H9 (cell line): ENCODE measurements around the gene TLL2. TPM values are rescaled to one million over a fixed set of nuclear protein-coding genes. Genes with fewer than 3 reads are reported as not detected.

Experiments
- DNase-seq: peaks from one replicate; pipeline ENCODE4 v3.0.0-alpha.2; 2017
- H2AFZ ChIP-seq: one replicate; pipeline ENCODE4 v1.6.1; 2013; ENCODE audit warnings: mild to moderate bottlenecking, low read length, control low read depth, moderate library complexity
- H2AK5ac ChIP-seq: 2 replicates; pipeline ENCODE4 v1.6.1; 2013; ENCODE audit warnings: low read length, control low read depth, mixed read lengths; ENCODE audit not compliant: insufficient read length
- H2BK120ac ChIP-seq: one replicate; pipeline ENCODE4 v1.6.1; 2013; ENCODE audit warnings: low read depth, mild to moderate bottlenecking, low read length, control low read depth, inconsistent platforms; ENCODE audit not compliant: poor library complexity, severe bottlenecking
- H2BK12ac ChIP-seq: 2 replicates; pipeline ENCODE4 v1.6.1; 2013; ENCODE audit warnings: low read length, control low read depth, mixed read lengths, low read depth; ENCODE audit not compliant: insufficient read length
- H2BK15ac ChIP-seq: 2 replicates; pipeline ENCODE4 v1.6.1; 2013; ENCODE audit warnings: low read depth, low read length, control low read depth
- H2BK20ac ChIP-seq: one replicate; pipeline ENCODE4 v1.6.1; 2013; ENCODE audit warnings: low read depth, mild to moderate bottlenecking, low read length, control low read depth, inconsistent platforms; ENCODE audit not compliant: poor library complexity, severe bottlenecking
- H2BK5ac ChIP-seq: 2 replicates; pipeline ENCODE4 v1.6.1; 2013; ENCODE audit warnings: low read length, control low read depth, mixed read lengths; ENCODE audit not compliant: insufficient read length
- H3K14ac ChIP-seq: 2 replicates; pipeline ENCODE4 v1.6.1; 2013; ENCODE audit warnings: low read length, control low read depth; ENCODE audit not compliant: insufficient read depth
- H3K18ac ChIP-seq: 2 replicates; pipeline ENCODE4 v1.6.1; 2013; ENCODE audit warnings: low read depth, mild to moderate bottlenecking, mixed read lengths, low read length, control low read depth; ENCODE audit not compliant: insufficient read length
- H3K23ac ChIP-seq: 2 replicates; pipeline ENCODE4 v1.6.1; 2013; ENCODE audit warnings: low read length, control low read depth, mixed read lengths, low read depth; ENCODE audit not compliant: insufficient read length
- H3K23me2 ChIP-seq: 2 replicates; pipeline ENCODE4 v1.6.1; 2013; ENCODE audit warnings: low read depth, mild to moderate bottlenecking, mixed read lengths, low read length, control low read depth; ENCODE audit not compliant: insufficient read length, poor library complexity, severe bottlenecking
- H3K27ac ChIP-seq: 2 replicates; pipeline ENCODE4 v1.5.1; 2013; ENCODE audit warnings: low read length, control low read depth, mixed read lengths, low read depth; ENCODE audit not compliant: insufficient read length
- H3K27me3 ChIP-seq: 2 replicates; pipeline ENCODE4 v1.6.1; 2013; ENCODE audit warnings: low read length, control low read depth, inconsistent platforms; ENCODE audit not compliant: insufficient read depth
- H3K4ac ChIP-seq: 2 replicates; pipeline ENCODE4 v1.6.1; 2013; ENCODE audit warnings: low read depth, mild to moderate bottlenecking, control low read depth, inconsistent platforms, low read length, moderate library complexity
- H3K4me1 ChIP-seq: 2 replicates; pipeline ENCODE4 v1.6.1; 2013; ENCODE audit warnings: low read length, control low read depth, inconsistent platforms; ENCODE audit not compliant: insufficient read depth
- H3K4me2 ChIP-seq: 2 replicates; pipeline ENCODE4 v1.6.1; 2013; ENCODE audit warnings: low read length, control low read depth, mixed read lengths; ENCODE audit not compliant: insufficient read length, insufficient read depth
- H3K56ac ChIP-seq: 2 replicates; pipeline ENCODE4 v1.6.1; 2013; ENCODE audit warnings: low read depth, mild to moderate bottlenecking, mixed read lengths, low read length, control low read depth; ENCODE audit not compliant: insufficient read length
- H3K79me1 ChIP-seq: 2 replicates; pipeline ENCODE4 v1.6.1; 2013; ENCODE audit warnings: low read depth, mild to moderate bottlenecking, moderate library complexity, low read length, control low read depth, inconsistent platforms; ENCODE audit not compliant: insufficient read depth, poor library complexity, severe bottlenecking
- H3K79me2 ChIP-seq: 2 replicates; pipeline ENCODE4 v1.6.1; 2013; ENCODE audit warnings: low read length, control low read depth, inconsistent platforms; ENCODE audit not compliant: insufficient read depth
- H3K9ac ChIP-seq: 2 replicates; pipeline ENCODE4 v1.6.1; 2013; ENCODE audit warnings: low read length, control low read depth, mixed read lengths; ENCODE audit not compliant: insufficient read length; ENCODE audit errors: extremely low read depth
- H3K9me3 ChIP-seq: one replicate; pipeline ENCODE4 v1.6.1; 2013; ENCODE audit warnings: low read depth, low read length, inconsistent platforms; ENCODE audit not compliant: control insufficient read depth
- H3T11ph ChIP-seq: one replicate; pipeline ENCODE4 v1.6.1; 2013; ENCODE audit warnings: mild to moderate bottlenecking, low read length, control low read depth, inconsistent platforms
- H4K20me1 ChIP-seq: one replicate; pipeline ENCODE4 v1.6.1; 2013; ENCODE audit not compliant: control insufficient read depth, insufficient read length, insufficient read depth
- H4K5ac ChIP-seq: 2 replicates; pipeline ENCODE4 v1.6.1; 2013; ENCODE audit warnings: low read depth, mild to moderate bottlenecking, mixed read lengths, low read length, control low read depth; ENCODE audit not compliant: insufficient read length
- H4K8ac ChIP-seq: replicated peaks from 2 replicates; pipeline ENCODE4 v1.6.1; 2013; ENCODE audit warnings: low read length, control low read depth, mixed read lengths, low read depth; ENCODE audit not compliant: insufficient read length
- H4K91ac ChIP-seq: 2 replicates; pipeline ENCODE4 v1.6.1; 2013; ENCODE audit warnings: low read depth, mild to moderate bottlenecking, moderate library complexity, mixed read lengths, low read length, control low read depth; ENCODE audit not compliant: insufficient read length
- H3K27ac Mint-ChIP-seq, 3 experiments: 2 replicates in 2 of 3; 3 replicates in 1 of 3; pipeline ENCODE4 v1.8.0; 2020 to 2021; ENCODE audit warnings: mixed read lengths in 3 of 3, mild to moderate bottlenecking in 1 of 3, moderate library complexity in 1 of 3
- H3K27me3 Mint-ChIP-seq: 2 replicates; pipeline ENCODE4 v1.8.0; 2021; ENCODE audit warnings: low read depth, mild to moderate bottlenecking, moderate library complexity, mixed read lengths
- H3K36me3 Mint-ChIP-seq, 3 experiments: 2 replicates in 2 of 3; 3 replicates in 1 of 3; pipeline ENCODE4 v1.8.0; 2020 to 2021; ENCODE audit warnings: low read depth in 3 of 3, mixed read lengths in 3 of 3; ENCODE audit not compliant: insufficient read depth in 1 of 3
- H3K4me1 Mint-ChIP-seq, 2 experiments: 2 replicates each; pipeline ENCODE4 v1.8.0; 2020; ENCODE audit warnings: mixed read lengths in 2 of 2
- H3K4me3 Mint-ChIP-seq, 2 experiments: 2 replicates in 1 of 2; 3 replicates in 1 of 2; pipeline ENCODE4 v1.8.0; 2020 to 2021; ENCODE audit warnings: mild to moderate bottlenecking in 2 of 2, mixed read lengths in 2 of 2, moderate library complexity in 1 of 2
- H3K9me3 Mint-ChIP-seq, 2 experiments: 2 replicates in 1 of 2; 3 replicates in 1 of 2; pipeline ENCODE4 v1.8.0; 2020; ENCODE audit warnings: mild to moderate bottlenecking in 2 of 2, mixed read lengths in 2 of 2, moderate library complexity in 1 of 2
- WGBS: extraction: QIAGEN DNeasy Blood & Tissue Kit; methylation state at CpG from one replicate; pipeline ENCODE4 v1.1.7; 2013; ENCODE audit warnings: missing lambda C conversion rate, low lambda C conversion rate, mixed read lengths; ENCODE audit not compliant: insufficient read length; ENCODE audit errors: extremely low coverage; 5-methylcytosine and 5-hydroxymethylcytosine counted together
- total RNA-seq: library from RNA; stranded (reverse); gene quantifications from 2 replicates; pipeline ENCODE4 v1.2.1, GENCODE V29; 2021
- TF ChIP-seq, protein P1 (sequence below): fragments of 200-600 bp; sonication (generic); conservative IDR thresholded peaks from 3 replicates; pipeline ENCODE4 v1.8.0; 2021; ENCODE audit warnings: antibody characterized with exemption, mild to moderate bottlenecking

Gene TLL2
- total RNA-seq, 1 experiment from 2014 or later: 1.4 TPM

DNA sequence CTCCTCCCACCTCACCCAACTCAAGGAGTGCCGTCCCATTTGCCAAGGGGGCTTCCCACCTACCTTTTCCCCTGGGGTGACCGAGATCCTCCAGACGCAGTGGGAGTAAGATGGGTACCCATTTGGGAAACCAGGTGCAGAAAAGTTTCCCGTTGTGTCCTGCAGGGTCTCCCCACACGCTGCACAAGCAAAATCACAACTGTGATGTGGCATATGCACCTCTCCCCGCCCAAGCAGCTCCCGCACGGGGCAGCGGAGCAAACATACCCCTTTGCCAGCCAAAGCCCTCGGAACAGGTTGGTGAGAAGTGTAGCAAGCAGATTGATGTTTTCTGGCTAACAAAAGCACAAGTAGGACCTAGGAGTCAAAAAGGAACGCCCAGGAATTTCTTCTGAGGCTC, 103.4 kb downstream of the TLL2 start:
- Histone ChIP-seq H3K4me1 (no peaks in the 10 kb centered on the region), H2AK5ac (no peak overlapping the region), H3K9me3 (no peaks in the 10 kb centered on the region), H4K91ac (no peak overlapping the region), H3K14ac (no peak overlapping the region; the same call in 1 of the 2 replicates), H4K5ac (no peak overlapping the region), H3K56ac (no peak overlapping the region), H3K27me3 (no peaks in the 10 kb centered on the region), H3K4me2 (no peak overlapping the region), H2AFZ (no peak overlapping the region), H3K27ac (no peak overlapping the region), H3K79me1 (no peaks in the 10 kb centered on the region), H2BK20ac (no peak overlapping the region), H3K79me2 (no peaks in the 10 kb centered on the region), H2BK120ac (no peak overlapping the region), H4K8ac (no peak overlapping the region), H2BK15ac (no peak overlapping the region), H3K23me2 (no peaks in the 10 kb centered on the region), H3T11ph (no peak overlapping the region), H2BK12ac (no peak overlapping the region), H3K4ac (no peak overlapping the region), H3K9ac (no peak overlapping the region), H4K20me1 (no peaks in the 10 kb centered on the region), H3K18ac (no peak overlapping the region), H3K23ac (no peak overlapping the region), H2BK5ac (no peak overlapping the region)
- Mint-ChIP-seq H3K4me3 (no peak overlapping the region), H3K27me3 (no peaks in the 10 kb centered on the region; the same call in 1 of the 2 replicates), H3K9me3 (no peaks in the 10 kb centered on the region), H3K27ac (no peak overlapping the region), H3K36me3 (no peaks in the 10 kb centered on the region; a peak in 2 of 7 replicates), H3K4me1 (no peaks in the 10 kb centered on the region; a peak in 1 of 4 replicates)
- TF ChIP-seq, protein P1, sequence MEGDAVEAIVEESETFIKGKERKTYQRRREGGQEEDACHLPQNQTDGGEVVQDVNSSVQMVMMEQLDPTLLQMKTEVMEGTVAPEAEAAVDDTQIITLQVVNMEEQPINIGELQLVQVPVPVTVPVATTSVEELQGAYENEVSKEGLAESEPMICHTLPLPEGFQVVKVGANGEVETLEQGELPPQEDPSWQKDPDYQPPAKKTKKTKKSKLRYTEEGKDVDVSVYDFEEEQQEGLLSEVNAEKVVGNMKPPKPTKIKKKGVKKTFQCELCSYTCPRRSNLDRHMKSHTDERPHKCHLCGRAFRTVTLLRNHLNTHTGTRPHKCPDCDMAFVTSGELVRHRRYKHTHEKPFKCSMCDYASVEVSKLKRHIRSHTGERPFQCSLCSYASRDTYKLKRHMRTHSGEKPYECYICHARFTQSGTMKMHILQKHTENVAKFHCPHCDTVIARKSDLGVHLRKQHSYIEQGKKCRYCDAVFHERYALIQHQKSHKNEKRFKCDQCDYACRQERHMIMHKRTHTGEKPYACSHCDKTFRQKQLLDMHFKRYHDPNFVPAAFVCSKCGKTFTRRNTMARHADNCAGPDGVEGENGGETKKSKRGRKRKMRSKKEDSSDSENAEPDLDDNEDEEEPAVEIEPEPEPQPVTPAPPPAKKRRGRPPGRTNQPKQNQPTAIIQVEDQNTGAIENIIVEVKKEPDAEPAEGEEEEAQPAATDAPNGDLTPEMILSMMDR: no peak
- no CpG with 5 or more reads among the region's 11 CpGs for WGBS
- no peak for DNase-seq
